Measurements from ENCODE around the gene PITX1.

Gene PITX1

DNA sequence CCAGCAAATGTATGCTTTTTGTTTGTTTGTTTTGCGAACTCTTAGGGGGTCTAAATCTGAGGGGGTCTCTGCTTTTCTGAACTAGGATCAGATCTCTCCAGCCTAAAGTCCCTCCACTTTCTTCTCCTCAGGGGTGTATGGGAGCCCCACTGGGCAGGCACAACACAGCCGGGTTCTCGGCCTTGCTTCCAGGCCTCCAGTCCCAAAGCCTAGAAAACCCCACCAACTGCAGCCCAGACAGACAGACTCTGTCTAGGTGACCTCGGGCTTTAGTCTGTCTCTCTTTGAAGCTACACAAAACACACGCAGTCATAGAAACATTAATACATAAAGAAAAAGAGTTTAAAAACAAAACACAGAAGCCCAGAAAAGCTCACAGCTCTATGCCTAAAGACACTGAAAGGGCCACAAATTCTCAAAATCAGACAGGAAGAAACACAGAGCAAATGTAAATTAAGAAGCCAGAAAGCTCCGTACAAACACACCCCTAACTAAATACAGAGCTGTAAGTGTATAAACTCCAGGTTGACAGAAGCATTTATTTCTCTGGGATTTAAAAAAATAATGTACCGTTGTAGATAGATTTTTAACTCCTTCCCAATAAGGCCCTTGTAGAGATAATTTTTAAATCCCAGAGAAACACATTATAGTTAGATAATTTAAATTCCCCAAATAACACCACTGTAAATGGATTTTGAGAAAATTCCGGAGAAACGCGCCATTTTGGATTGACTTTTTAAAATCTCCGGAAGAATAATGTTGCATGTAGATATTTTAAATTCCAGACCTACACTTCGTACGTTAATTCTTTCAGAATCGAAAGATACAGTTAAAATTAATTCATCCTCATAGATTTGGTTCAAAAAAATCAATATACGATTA is 2.0 kb downstream of the PITX1 start:
- TF ChIP-seq ZFX (IDR thresholded peaks at IDR 0.05; ENCODE audit: borderline replicate concordance) = no peak
- H3K27ac ChIP-seq = no peak overlapping the region

DNA sequence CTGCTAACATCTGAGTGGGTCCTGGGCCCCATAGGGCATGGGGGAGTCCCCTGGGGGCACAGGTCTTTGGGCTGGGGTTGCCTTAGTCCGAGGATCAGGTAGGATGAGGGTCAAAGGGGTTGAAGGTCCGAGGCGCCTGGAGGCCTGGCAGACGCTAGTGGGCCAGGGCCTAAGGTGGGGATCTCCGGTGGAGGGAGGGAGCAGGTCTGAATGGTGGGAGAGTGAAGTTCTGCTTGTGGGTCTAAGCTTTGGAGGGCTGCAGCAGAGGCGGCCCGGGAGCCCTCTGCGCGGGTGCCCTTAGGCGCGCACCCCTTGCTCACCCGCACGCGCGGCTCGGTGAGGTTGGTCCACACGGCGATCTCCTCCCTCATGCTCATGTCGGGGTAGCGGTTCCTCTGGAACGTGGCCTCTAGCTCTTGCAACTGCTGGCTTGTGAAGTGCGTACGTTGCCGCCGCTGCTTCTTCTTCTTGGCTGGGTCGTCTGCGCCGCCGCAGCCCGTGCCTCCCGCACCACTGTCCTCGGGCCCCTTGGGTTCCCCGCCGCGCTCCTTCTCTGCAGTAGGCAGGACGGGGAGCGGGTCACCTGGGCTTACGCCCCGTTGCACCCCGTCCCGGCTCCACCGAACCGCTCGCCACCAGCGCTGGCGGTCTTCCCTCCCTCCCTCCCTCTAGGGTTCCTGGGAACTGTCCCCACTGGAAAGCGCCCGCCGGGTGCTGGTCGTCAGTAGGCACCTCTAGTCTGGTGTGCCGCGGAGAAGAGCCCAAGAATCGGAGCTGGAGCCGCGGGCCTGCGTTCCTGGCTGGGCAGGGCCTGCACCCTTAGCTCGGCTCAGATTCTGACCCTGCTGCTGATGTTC is 2.8 kb downstream of the PITX1 start:
- H3K27ac ChIP-seq = no peak overlapping the region
- TF ChIP-seq, protein P1, sequence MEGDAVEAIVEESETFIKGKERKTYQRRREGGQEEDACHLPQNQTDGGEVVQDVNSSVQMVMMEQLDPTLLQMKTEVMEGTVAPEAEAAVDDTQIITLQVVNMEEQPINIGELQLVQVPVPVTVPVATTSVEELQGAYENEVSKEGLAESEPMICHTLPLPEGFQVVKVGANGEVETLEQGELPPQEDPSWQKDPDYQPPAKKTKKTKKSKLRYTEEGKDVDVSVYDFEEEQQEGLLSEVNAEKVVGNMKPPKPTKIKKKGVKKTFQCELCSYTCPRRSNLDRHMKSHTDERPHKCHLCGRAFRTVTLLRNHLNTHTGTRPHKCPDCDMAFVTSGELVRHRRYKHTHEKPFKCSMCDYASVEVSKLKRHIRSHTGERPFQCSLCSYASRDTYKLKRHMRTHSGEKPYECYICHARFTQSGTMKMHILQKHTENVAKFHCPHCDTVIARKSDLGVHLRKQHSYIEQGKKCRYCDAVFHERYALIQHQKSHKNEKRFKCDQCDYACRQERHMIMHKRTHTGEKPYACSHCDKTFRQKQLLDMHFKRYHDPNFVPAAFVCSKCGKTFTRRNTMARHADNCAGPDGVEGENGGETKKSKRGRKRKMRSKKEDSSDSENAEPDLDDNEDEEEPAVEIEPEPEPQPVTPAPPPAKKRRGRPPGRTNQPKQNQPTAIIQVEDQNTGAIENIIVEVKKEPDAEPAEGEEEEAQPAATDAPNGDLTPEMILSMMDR (IDR thresholded peaks at IDR 0.05) = no peak
- no peak for TF ChIP-seq ZFX (IDR thresholded peaks at IDR 0.05; ENCODE audit: borderline replicate concordance)

DNA sequence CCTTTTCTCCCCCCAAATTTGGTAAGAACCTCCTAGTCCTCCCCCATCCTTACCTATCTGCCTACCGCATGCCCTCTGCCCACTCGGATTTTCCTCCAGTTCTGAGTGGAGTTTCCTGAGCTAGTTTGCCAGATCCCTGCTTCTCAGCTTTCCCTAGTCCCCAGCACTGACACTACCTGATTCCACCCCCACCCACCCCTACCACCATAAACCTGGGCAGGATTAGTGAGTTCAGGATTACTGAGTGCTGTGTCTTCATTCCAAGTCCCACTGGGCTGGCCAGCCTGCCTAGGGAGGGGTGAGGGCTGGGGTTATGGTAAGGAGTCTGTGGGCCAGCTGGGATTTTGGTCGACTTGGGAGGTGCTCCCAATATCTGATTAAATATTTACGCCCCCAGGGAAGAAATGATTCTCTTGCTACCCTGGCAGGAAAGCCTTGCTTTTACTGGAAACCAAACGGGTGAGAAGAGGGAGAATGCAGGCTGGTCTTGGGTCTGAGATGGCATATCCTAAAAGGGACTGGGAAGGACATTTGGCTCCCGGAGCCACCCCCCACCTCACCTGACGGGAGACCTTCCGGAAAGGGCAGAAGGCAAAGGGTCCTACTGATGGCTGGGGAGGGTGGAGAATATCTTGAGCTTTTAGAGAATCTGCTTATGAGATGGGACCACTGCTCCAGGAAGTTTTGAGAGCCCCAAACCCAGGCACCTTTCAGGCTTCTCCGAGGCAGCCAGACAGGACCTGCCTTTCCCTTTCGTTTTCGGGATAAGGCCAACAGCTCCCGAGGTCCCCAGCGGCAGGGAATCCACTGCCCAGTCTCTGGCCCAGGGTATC is 3.7 kb downstream of the PITX1 start:
- TF ChIP-seq, protein P1 (IDR thresholded peaks at IDR 0.05) = no peak
- TF ChIP-seq ZFX (IDR thresholded peaks at IDR 0.05; ENCODE audit: borderline replicate concordance) = no peak

DNA sequence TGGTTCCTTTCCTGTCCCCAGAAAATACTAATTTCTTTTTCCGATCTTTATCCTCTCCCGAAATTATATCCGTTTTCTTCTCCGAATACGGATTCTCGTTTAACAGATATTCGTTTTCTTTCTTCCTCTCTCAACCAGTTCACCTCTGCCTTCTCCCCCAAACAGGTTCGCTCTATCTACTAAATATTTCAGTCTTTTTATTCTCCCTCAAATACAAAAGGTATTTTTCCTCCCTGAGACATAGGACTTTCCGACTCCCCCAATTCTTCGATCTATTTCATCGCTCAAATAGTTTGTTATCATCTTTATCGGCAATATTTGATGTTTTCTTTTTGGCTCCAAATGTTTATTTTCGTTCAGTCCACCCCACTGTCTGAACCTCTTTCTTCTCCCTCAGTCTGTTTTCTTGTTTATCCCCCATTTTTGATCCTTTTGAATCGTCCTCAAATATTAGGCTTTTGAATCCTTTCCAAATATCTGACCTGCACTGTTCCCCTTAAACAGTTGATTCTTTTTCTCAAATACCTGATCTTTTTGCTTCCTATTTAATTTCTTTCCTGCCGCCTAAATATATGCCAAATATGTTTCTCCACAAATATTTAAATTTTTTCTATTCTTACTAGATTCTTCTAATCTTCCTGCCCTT is 4.4 kb downstream of the PITX1 start:
- TF ChIP-seq, protein P1 (IDR thresholded peaks at IDR 0.05) = no peak
- no peak for TF ChIP-seq ZFX (IDR thresholded peaks at IDR 0.05; ENCODE audit: borderline replicate concordance)
- H3K27ac ChIP-seq = no peak overlapping the region

More for the DNA sequence above, 3.7 kb downstream of the PITX1 start:
- H3K27ac ChIP-seq = no peak overlapping the region

DNA sequence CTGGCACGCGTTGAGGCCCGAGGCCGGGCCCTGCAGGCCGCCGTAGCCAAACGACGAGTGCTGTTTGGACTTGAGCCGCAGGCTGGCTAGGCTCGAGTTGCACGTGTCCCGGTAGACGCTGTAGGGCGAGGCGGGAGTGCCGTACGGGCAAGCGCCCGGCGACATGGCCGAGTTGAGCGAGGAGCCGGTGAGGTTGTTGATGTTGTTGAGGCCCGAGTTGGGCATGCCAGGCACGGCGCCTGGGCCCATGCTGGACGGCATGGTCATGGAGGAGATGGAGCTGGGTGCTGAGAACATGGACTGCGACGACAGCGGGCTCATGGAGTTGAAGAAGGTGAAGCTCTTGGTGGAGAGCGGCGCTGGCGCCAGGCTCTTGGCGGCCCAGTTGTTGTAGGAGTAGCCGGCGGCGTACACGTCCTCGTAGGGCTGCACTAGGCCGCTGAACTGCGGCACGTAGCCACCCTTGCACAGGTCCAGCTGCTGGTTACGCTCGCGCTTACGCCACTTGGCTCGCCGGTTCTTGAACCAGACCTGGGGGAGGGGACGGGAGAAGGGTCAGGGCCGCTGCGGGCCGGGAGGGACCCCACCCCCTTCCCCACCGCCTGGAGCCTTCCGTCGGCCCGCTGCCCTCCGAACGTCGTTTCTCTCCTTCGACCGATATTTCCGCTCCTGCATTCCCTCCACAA is 5.1 kb downstream of the PITX1 start:
- H3K27ac ChIP-seq = no peak overlapping the region
- no peak for TF ChIP-seq ZFX (IDR thresholded peaks at IDR 0.05; ENCODE audit: borderline replicate concordance)
- TF ChIP-seq, protein P1 (IDR thresholded peaks at IDR 0.05) = no peak

DNA sequence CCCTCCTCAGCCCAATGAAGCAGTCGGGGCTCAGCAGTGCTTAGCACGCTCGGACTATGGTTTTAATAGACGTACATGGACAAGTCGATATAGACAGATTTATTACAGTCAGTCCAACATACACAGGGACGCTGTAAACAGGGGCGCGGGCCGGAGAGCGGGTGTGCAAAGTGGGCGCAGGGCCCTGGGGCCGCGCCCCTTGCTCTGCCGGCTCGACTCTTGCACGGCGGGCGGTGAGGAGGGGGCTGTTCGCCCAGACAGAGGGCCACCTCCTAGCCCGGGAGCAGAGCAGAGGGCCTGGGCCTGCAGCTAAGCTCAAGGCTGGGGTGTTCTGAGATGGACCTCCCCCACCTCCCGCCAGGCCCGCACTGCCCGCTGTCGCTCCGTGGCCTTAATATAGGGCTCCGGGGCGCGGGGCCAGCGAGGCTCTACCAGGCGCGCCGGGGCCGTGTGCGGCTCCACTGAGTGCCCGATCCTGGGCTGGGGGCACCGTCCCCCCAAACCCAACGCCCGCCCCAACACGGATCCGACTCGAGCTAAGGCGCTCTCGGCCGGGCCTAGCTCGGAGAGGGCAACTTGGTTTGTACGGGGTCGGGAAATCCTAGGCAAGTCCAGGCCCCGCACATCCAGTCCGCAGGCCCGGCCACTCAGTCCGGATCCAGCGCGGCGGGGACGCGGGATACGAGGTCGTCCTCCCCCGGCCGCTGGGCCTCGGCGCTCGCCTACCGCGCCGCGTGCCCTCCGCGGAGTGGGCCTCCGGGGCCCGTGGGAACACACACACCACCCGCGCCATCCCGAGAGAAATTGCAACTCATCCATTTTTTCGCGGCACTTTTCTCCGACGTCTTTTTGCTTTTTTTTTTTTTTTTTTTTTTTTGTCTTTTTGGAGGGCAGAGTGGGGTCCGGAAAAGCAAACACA is 6.1 kb downstream of the PITX1 start:
- TF ChIP-seq ZFX (IDR thresholded peaks at IDR 0.05; ENCODE audit: borderline replicate concordance) = no peak
- TF ChIP-seq, protein P1 (IDR thresholded peaks at IDR 0.05) = no peak
- no peak overlapping the region for H3K27ac ChIP-seq
